B cell (primary cell): ENCODE data around the gene PARD3B.

ENCODE experiments used
- CTCF ChIP-seq: fragments of 200-600 bp; IDR thresholded peaks from one replicate; pipeline ENCODE4 v1.8.0; 2022; ENCODE audit warnings: antibody characterized with exemption, mild to moderate bottlenecking
- EZH2 ChIP-seq: IDR thresholded peaks from 2 replicates; pipeline ENCODE4 v1.6.1; 2012; ENCODE audit warnings: borderline replicate concordance, low read depth, mild to moderate bottlenecking, moderate library complexity, low read length; ENCODE audit not compliant: insufficient read depth, poor library complexity, severe bottlenecking

- TF ChIP-seq CTCF: no peak
- no peak for TF ChIP-seq EZH2
Observed at GRCh38 chr2:205435970-205436369, 890.7 kb downstream of the PARD3B start.
